Left cardiac atrium (tissue), 4 donors: ENCODE measurements around the gene CPEB4. TPM values are rescaled to one million over a fixed set of nuclear protein-coding genes. Genes with fewer than 3 reads are reported as not detected.

Experiments used
- ATAC-seq, 2 donors: fragments of 200-7000 bp; cut with Tn5 transposase; one replicate each; pipeline ENCODE4 v1.9.1; 2020; ENCODE audit warnings: mild to moderate bottlenecking in 2 of 2, moderate library complexity in 2 of 2
- DNase-seq: peaks from one replicate; pipeline ENCODE4 v3.0.0-alpha.2; 2020
- intact Hi-C, 2 donors: fragments of 100-400 bp; cut with DNase I; formaldehyde crosslinking; loops; one replicate each; pipeline versions ENCODE4 v1.14.1 to v1.15.1; 2022 to 2023
- total RNA-seq, 2 donors: library from RNA; stranded (reverse); fragmentation: NEBNext Ultra II Directional; extraction: Animal tissue kit (Norgen Biotek cat#: 25700); gene quantifications; one replicate each; pipeline ENCODE4 v1.2.1, GENCODE V29; 2021
- donor health status: DM: no; HTN: yes; CAD: no.
- donor health status: DM: no; HTN: yes; CAD: no; lungs with severe emphysema.
- donor health status: DM: yes; HTN: yes; CAD: no.
- donor health status: Dilated cardiomyopathy.

CPEB4 gene
- total RNA-seq, 2 donors from 2014 or later = 73.8 to 178 TPM

GRCh38 chr5:173963182-173963838 is 75.2 kb downstream of the CPEB4 start:
- DNase-seq (no peak), ATAC-seq (peak; percentile 49 to 77)
- intact Hi-C loops = no loop called here

DNA sequence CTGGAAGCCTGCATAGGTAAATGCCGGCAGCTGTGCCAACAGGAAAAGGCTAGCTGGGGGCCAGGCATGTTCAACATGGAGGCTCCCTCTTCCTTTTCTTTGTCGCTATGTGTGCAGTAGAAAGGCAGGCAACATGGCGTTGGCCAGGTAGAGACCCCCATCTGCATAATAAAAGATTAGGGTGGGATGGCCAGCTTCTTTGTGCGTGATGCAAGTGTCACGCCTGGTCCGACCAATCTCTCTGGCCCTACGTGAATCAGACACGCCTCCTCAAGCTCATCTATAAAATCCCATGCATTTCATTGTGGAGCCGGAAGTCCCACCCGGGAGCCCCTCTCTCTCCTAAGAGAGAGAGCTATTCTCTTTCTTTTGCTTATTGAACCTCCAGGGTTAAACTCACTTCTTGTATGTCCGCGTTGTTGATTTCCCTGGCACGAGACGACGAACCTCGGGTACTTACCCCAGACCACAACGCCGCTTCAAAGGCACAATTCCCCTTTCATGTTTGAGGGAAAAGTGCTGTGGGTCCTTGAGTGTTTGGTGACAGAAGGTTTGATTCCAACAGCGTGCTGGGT is 75.8 kb downstream of the CPEB4 start:
- DNase-seq (no peak), ATAC-seq (peak; percentile 14 to 29)
- intact Hi-C loops = no loop called here

DNA sequence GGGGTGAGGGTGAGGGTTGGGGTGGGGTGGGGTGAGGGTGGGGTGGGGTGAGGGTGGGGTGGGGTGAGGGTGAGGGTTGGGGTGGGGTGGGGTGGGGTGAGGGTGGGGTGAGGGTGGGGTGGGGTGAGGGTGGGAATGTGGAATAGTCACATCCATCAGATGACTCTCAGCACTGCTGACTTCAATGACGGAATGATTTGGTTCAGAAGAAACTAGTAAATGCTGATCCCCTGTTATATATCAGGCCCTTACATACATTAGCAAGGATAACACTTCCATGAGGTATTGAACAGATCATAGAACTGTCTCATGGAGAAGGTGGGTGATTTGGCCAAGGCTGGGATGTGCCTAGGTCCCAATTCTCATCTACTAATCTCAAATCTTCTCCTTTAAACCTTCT is 76.4 kb downstream of the CPEB4 start:
- intact Hi-C loops = no loop called here
- DNase-seq = no peak
- no peak for ATAC-seq

DNA sequence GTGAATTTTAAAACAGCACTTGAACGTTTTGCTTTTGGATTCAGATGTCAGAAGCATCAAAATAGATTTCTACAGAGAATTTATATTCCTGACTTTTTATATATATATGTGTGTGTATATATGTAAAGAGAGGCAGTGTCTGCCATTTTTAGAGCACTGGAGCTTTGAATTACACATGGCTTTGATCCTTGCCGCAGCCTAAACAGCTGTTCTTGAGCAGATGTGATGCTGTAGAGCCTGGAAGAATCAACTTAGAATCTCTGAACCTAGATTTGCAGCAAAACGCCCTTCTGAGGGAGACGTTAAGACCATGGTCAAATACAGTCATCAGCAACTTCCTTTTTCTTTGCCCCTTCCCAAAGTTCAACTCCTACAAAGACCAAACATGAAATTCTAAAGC is 79.1 kb downstream of the CPEB4 start:
- ATAC-seq (no peak), DNase-seq (no peak)
- intact Hi-C loops = no loop called here

DNA sequence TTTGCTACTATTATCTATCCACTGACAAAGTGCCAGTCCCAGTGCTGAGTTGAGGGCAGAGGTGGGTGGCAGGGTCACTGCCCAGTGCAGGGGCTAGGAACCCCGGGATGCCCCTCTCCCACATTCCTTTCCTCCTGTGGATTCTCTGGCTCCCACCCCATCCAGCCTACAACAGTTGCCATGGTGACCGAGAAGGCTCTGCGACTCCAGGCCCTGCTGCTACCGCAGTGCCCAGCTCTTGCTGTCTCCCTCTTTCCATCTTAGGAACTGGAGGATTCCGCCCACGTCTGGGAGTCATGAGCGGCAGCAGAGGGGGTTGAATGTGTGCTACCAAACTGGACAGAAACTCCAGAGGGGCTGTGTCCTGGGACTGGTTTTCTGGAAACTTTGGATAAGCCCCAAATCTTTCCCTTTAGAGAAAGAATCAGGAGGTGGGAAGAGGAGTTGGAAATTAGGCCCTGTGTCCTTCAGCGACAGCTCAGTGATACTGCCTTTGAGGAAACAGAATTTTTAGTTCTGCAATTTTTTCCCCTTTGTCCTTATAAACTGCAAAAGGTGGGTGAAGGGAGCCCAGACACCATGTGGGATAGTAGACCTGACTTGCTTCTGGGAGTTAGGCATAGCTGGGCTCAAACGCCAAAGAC is 80.1 kb downstream of the CPEB4 start:
- intact Hi-C loops = no loop called here
- ATAC-seq (no peak), DNase-seq (no peak)

DNA sequence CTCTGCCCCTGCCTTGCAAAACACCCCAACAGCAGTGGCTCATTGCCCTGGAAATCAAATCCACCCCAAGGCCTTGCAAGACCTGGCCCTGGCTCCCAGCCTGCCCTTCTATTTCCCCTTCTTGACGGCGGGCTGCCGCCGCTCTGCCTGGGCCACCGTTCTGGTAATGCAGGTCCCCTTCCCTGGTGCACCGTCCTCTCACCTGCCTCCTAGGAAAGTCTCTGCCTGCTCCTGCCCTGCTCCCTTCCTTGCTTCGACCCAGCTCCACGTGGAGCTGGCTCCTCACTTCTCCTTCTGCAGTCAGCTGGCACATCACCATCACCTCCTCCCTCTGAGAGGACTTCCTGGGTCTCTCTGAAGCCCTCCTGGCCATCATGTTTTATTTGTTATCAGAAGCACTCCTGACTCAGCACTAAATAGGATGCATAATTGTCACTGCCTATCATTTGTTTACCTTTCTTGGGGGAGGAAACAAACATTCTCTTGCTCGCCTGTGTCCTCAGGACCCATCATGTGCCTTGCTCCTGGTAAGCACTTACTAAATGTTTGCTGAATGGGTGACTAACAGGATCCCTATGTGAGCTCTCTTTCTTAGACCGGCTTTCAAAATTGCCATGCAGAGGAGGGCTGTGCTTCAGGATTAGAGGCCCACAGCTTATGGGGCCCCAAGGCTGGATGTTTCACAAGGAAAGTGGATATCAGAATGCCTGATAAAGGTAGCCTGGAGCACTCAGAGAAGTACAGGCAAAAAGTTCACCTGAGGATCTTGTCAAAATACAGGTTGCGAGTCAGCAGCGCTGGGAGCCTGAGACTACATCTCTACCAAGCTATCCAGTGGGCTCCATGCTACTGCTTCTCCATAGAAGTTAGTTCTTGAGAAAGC is 81.3 kb downstream of the CPEB4 start:
- intact Hi-C loops = loop anchor here (5.0 kb wide), 2 partner anchors 202 to 347 kb away; no protein-coding TSS in a partner anchor
- ATAC-seq = no peak
- DNase-seq = no peak

DNA sequence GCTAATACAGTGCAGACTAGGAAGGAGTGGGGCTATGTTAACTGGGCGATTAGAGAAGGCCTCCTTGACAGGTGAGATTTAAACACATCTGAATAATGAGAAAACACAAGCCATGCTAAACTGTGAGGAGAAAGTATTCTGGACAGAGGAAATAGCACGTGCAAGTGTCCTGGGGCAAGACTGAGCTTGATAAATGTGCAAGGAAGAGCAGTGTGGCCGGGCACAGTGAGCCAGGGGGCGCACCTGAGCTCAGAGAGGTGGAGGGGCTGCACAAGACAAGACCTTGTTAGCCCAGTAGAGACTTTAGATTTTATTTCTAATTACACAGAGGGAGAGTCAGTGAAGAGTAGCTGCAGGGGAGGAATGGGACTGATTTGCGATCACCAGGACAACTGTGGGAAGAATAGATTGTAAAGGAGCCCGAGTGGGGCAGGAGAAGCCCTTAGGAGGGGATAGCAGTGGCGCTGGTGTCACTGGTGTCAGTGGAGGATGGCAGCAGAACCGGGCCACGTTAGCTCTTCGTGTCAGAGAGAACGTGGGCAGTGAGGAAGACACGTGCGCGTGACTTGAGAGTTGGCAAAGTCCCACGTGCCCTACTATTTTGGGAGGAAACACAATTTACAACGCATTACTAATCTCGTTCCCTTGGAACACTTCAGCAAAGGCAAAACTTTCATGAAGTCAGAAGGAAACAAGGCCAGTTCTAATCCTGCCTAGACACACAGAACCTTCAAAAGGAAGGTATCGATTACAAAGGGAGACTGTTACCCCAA is 82.9 kb downstream of the CPEB4 start:
- DNase-seq (no peak), ATAC-seq (no peak)
- intact Hi-C loops = loop anchor here (5.0 kb wide), 2 partner anchors 204 to 349 kb away; no protein-coding TSS in a partner anchor

DNA sequence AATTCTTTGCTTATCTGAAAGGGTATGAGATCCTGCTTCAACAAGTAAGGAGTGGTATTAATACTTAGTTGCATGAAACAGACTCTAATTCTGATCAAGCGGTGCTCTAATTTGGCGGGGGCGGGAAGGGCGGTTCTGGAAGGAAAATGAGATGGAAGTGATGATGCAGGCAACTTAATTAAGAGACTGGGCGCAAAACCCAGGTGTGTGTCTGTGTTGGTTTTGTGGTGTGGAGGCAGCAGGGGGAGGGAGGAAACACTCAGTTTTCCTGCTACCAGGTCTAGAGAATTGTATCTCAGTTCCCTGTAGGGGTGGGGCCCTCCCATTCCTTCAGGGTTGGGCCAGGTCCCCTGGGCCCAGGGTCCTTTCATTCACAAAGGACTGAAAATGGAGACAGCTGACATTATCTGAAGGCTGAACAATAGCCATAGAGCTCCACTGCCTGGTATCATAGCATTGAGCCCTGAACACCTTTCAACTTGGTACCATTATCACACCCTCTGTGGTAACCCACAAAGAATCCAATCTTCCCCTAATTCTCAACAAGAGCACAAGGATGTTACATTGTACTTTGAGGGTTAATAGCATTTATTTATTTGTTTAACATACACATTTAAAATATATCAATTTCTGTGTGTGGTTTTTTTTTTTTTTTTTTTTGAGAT is 83.7 kb downstream of the CPEB4 start:
- no peak for DNase-seq
- no peak for ATAC-seq
- intact Hi-C loops = loop anchor here (2.0 to 5.0 kb wide), 3 partner anchors 77 to 350 kb away; no protein-coding TSS in a partner anchor

GRCh38 chr5:173972607-173972924 is 84.4 kb downstream of the CPEB4 start:
- intact Hi-C loops = loop anchor here (2.0 to 5.0 kb wide), 3 partner anchors 78 to 350 kb away; no protein-coding TSS in a partner anchor
- DNase-seq (no peak), ATAC-seq (peak in 1 of 2 donors; percentile 20)

DNA sequence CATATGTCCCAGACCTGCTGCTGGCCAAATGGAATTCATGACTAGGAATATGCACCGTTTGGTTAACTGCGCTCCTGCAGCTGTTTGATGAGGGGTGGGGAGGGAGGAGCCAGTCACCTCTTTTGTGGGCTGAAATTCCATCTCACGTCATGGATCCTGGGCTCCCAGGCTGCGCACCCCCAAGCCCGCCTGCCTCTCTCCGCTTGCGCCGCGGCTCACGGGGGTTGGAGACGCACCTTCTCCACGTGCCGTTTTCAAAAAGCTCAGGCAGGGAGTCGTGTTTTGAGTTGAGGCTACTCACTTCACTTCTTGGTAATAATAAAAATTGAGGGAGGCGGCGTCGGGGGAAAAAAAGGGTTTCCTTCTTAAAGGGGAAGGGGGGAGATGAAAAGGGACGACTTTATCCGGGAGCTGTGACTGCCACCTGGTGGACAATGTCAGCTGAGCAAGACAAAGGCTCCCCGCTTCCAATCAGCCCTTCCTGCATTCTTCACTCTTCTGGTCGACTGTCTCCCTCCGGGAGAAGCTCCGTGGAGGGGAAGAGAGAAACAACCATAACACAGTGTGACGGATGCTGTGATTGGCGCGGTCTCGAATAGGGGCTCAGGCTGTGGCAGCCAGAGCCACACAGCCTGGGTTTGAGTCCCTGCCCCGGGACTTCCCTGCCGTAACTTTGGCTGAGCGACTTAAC is 84.9 kb downstream of the CPEB4 start:
- intact Hi-C loops = loop anchor here (1.0 to 5.0 kb wide), 4 partner anchors 78 to 354 kb away; no protein-coding TSS in a partner anchor
- ATAC-seq = peak; percentile 85 to 87
- DNase-seq = peak; percentile 84

DNA sequence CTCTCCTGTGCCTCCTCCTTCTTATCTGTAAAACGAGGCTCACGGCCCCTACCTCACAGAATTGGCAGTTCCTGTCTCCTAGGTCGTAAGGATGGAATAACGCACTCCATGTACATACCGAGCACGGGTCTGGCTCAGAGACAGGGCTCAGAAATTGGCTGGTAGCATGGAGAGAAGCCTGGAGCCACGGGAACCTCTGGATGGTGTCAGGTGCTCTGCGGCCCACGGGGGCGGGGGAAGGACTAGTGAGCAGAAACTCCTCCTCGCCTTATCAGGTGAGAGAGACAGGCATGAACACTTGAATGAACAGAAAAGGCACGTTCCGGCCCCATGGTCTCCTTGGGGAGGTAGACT is 85.4 kb downstream of the CPEB4 start:
- intact Hi-C loops = loop anchor here (1.0 to 5.0 kb wide), 4 partner anchors 79 to 354 kb away; no protein-coding TSS in a partner anchor
- peak; percentile 18 to 73 for ATAC-seq
- DNase-seq = no peak

GRCh38 chr5:173974688-173975239 is 86.6 kb downstream of the CPEB4 start:
- DNase-seq (no peak), ATAC-seq (no peak)
- intact Hi-C loops = loop anchor here (5.0 kb wide), 2 partner anchors 207 to 352 kb away; no protein-coding TSS in a partner anchor

- ATAC-seq (no peak), DNase-seq (no peak)
- intact Hi-C loops = no loop called here
These were observed 93.1 kb downstream of the CPEB4 start for GRCh38 chr5:173981185-173981761.

DNA sequence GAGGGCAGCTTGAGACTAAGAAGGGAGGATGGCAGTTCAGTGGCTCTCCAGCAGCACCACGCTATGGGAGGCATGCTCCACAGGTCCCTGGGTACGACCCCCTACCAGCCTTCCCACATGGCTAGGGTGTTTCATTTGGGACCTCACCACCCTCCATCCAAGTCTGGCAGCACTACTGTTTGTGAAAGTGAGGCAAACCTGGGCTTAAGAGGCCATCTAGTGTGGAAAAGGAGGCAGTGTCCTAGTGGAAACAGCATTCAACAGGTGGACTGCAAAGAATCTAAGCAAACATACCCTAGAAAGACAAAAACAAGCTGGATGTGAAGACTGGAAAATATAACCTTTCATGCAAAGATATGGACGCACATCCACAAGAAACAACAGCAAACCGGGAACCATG is 96.1 kb downstream of the CPEB4 start:
- intact Hi-C loops = no loop called here

GRCh38 chr5:173988554-173989431 is 100.6 kb downstream of the CPEB4 start, which contains the start of gene C5orf47:
C5orf47 (plus strand) TSS chr5:173989170; CDS start chr5:173989264, 94 bp downstream.
- DNase-seq = no peak
- intact Hi-C loops = no loop called here
- ATAC-seq = peak in 1 of 2 donors; percentile 14

More for the DNA sequence above, 96.1 kb downstream of the CPEB4 start:
- DNase-seq = no peak
- peak in 1 of 2 donors; percentile 30 for ATAC-seq
